Lower lobe of right lung (tissue), 2 donors: ENCODE measurements around the gene PLD5. TPM values are rescaled to one million over a fixed set of nuclear protein-coding genes. Genes with fewer than 3 reads are reported as not detected.
"Not testable (repeated sequence)": the region's sequence is repeated elsewhere in the genome, so short reads cannot be mapped to it uniquely, and the experiment has no call there.

Source experiments
- ATAC-seq, 2 donors: fragments of 200-7000 bp; cut with Tn5 transposase; one replicate each; pipeline ENCODE4 v1.9.1; 2020 to 2022; ENCODE audit warnings: mild to moderate bottlenecking in 2 of 2, moderate library complexity in 2 of 2
- DNase-seq: peaks from one replicate; pipeline ENCODE4 v3.0.0-alpha.2; 2020
- H3K27ac ChIP-seq: fragments of 200-600 bp; one replicate; pipeline ENCODE4 v1.8.0; 2022
- H3K27me3 ChIP-seq: fragments of 200-600 bp; one replicate; pipeline ENCODE4 v1.8.0; 2022; ENCODE audit warnings: low read depth
- H3K36me3 ChIP-seq: fragments of 200-600 bp; one replicate; pipeline ENCODE4 v1.8.0; 2022; ENCODE audit warnings: mild to moderate bottlenecking
- H3K4me1 ChIP-seq: fragments of 200-600 bp; one replicate; pipeline ENCODE4 v1.8.0; 2022
- H3K4me3 ChIP-seq: fragments of 200-600 bp; one replicate; pipeline ENCODE4 v1.8.0; 2022; ENCODE audit warnings: mild to moderate bottlenecking
- H3K9me3 ChIP-seq: fragments of 200-600 bp; one replicate; pipeline ENCODE4 v1.8.0; 2022
- CTCF ChIP-seq: fragments of 200-600 bp; IDR thresholded peaks from one replicate; pipeline ENCODE4 v1.8.0; 2022; ENCODE audit warnings: antibody characterized with exemption, mild to moderate bottlenecking
- intact Hi-C: fragments of 100-400 bp; cut with DNase I; formaldehyde crosslinking; loops from one replicate; pipeline ENCODE4 v1.11.0; 2022
- total RNA-seq: library from RNA; stranded (reverse); fragmentation: NEBNext Ultra II Directional; extraction: Animal tissue kit (Norgen Biotek cat#: 25700); gene quantifications from one replicate; pipeline ENCODE4 v1.2.1, GENCODE V29; 2021
- donor health status: DM: no; HTN: yes; CAD: no; lungs with severe emphysema.

PLD5 gene
- total RNA-seq, 1 donor from 2014 or later = 0.21 TPM

- no peaks in the 10 kb centered on the region for H3K4me1 ChIP-seq
- intact Hi-C loops = no loop called here
- no peaks in the 10 kb centered on the region for H3K36me3 ChIP-seq
- no peak for DNase-seq
- no peak overlapping the region for H3K27ac ChIP-seq
- no peaks in the 10 kb centered on the region for H3K9me3 ChIP-seq
- no peaks in the 10 kb centered on the region for H3K27me3 ChIP-seq
- no peak for TF ChIP-seq CTCF
- no peak overlapping the region for H3K4me3 ChIP-seq
- no peak for ATAC-seq
Measured at GRCh38 chr1:242196101-242196500, 328.4 kb downstream of the PLD5 start.

- Histone ChIP-seq H3K4me1 (no peaks in the 10 kb centered on the region), H3K27me3 (no peaks in the 10 kb centered on the region), H3K4me3 (no peak overlapping the region), H3K27ac (no peak overlapping the region), H3K36me3 (no peaks in the 10 kb centered on the region), H3K9me3 (no peaks in the 10 kb centered on the region)
- DNase-seq (no peak), ATAC-seq (no peak)
- intact Hi-C loops = no loop called here
- TF ChIP-seq CTCF = no peak
Measured at GRCh38 chr1:242189591-242189990, 334.9 kb downstream of the PLD5 start.

GRCh38 chr1:242187816-242188215 lies 336.7 kb downstream of the PLD5 start:
- DNase-seq (no peak), ATAC-seq (no peak)
- Histone ChIP-seq H3K36me3 (no peaks in the 10 kb centered on the region), H3K27me3 (no peaks in the 10 kb centered on the region), H3K4me1 (no peaks in the 10 kb centered on the region), H3K27ac (no peak overlapping the region), H3K4me3 (no peak overlapping the region), H3K9me3 (no peaks in the 10 kb centered on the region)
- intact Hi-C loops = no loop called here
- TF ChIP-seq CTCF = no peak

DNA sequence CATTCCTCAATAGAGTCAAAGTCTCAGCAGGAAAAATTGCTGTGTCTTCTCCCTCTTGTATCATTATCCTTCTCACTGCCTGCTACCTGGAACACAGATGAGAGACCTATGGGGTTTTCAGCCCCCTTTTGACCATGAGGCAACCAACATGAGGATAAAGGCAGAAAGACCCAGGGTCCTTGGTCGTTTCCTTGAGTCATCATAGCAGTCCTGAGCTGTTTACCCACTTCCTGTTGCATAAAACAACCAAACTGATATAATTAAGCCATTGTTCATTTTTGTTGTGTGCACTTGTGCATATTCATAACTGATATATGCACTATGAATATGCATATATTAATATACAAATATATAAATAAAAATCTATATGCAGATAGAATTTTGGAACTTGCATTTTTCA lies 337.3 kb downstream of the PLD5 start:
- H3K4me3 ChIP-seq = no peak overlapping the region
- TF ChIP-seq CTCF = no peak
- H3K9me3 ChIP-seq = no peaks in the 10 kb centered on the region
- no peak for ATAC-seq
- no peaks in the 10 kb centered on the region for H3K27me3 ChIP-seq
- H3K4me1 ChIP-seq = no peaks in the 10 kb centered on the region
- H3K27ac ChIP-seq = no peak overlapping the region
- intact Hi-C loops = no loop called here
- H3K36me3 ChIP-seq = no peaks in the 10 kb centered on the region
- DNase-seq = no peak

GRCh38 chr1:242185731-242186130 lies 338.8 kb downstream of the PLD5 start:
- TF ChIP-seq CTCF = no peak
- H3K4me1 ChIP-seq = no peaks in the 10 kb centered on the region
- H3K9me3 ChIP-seq = no peaks in the 10 kb centered on the region
- intact Hi-C loops = no loop called here
- no peaks in the 10 kb centered on the region for H3K27me3 ChIP-seq
- DNase-seq = no peak
- H3K27ac ChIP-seq = no peak overlapping the region
- no peak for ATAC-seq
- H3K36me3 ChIP-seq = no peaks in the 10 kb centered on the region
- no peak overlapping the region for H3K4me3 ChIP-seq

- Histone ChIP-seq H3K27me3 (no peaks in the 10 kb centered on the region), H3K9me3 (no peaks in the 10 kb centered on the region), H3K36me3 (no peaks in the 10 kb centered on the region), H3K4me3 (no peak overlapping the region), H3K4me1 (no peaks in the 10 kb centered on the region), H3K27ac (no peak overlapping the region)
- DNase-seq (no peak), ATAC-seq (no peak)
- TF ChIP-seq CTCF = no peak
- intact Hi-C loops = no loop called here
Measured at GRCh38 chr1:242184955-242185354, 339.5 kb downstream of the PLD5 start.

- H3K4me1 ChIP-seq, ATAC-seq, DNase-seq, H3K27ac ChIP-seq, H3K27me3 ChIP-seq, H3K36me3 ChIP-seq, intact Hi-C loops, H3K4me3 ChIP-seq, H3K9me3 ChIP-seq: not testable (repeated sequence)
Measured at GRCh38 chr1:242179767-242180166, 344.7 kb downstream of the PLD5 start.
